CD4-positive, alpha-beta T cell (primary cell): ENCODE results near the gene ZNF780A. TPM values are rescaled to one million over a fixed set of nuclear protein-coding genes. Genes with fewer than 3 reads are reported as not detected.

Experiments
- ATAC-seq: fragments of 200-7000 bp; cut with Tn5 transposase; one replicate; pipeline ENCODE4 v1.10.0; 2022; ENCODE audit warnings: mild to moderate bottlenecking; ENCODE audit not compliant: poor library complexity
- CTCF ChIA-PET: fragments of 350-600 bp; sonication (Branson Sonifier 250); formaldehyde crosslinking; loops from one replicate; lab custom pipeline; 2021; ENCODE audit warnings: antibody characterized with exemption, inconsistent platforms; lab: Charles Lee
- POLR2A ChIA-PET: fragments of 350-600 bp; sonication (Branson Sonifier 250); formaldehyde crosslinking; loops from one replicate; lab custom pipeline; 2021; ENCODE audit warnings: antibody characterized with exemption, inconsistent platforms; lab: Charles Lee
- DNase-seq, 14 experiments: peaks; one replicate each; pipeline ENCODE4 v3.0.0-alpha.2; 2013 to 2020; ENCODE audit warnings: mixed read lengths in 2 of 14
- H3K27ac ChIP-seq, 2 donors: one replicate each; pipeline versions ENCODE4 v1.5.1 to v1.7.0; 2013; ENCODE audit warnings: low read length in 2 of 2, low read depth in 1 of 2, mild to moderate bottlenecking in 1 of 2
- H3K27me3 ChIP-seq, 2 experiments: 1 replicate in 1 of 2; 2 replicates in 1 of 2; pipeline versions ENCODE4 v1.6.1 to v1.7.0; 2013; ENCODE audit warnings: low read length in 2 of 2, control low read depth in 1 of 2, mild to moderate bottlenecking in 1 of 2, moderate library complexity in 1 of 2; ENCODE audit not compliant: insufficient read depth in 2 of 2, control insufficient read depth in 1 of 2
- H3K36me3 ChIP-seq: one replicate; pipeline ENCODE4 v1.6.1; 2013; ENCODE audit warnings: low read length, control low read depth; ENCODE audit not compliant: insufficient read depth
- H3K4me1 ChIP-seq: one replicate; pipeline ENCODE4 v1.6.1; 2013; ENCODE audit warnings: low read length, control low read depth; ENCODE audit not compliant: insufficient read depth
- H3K4me3 ChIP-seq: one replicate; pipeline ENCODE4 v1.5.1; 2013; ENCODE audit warnings: mild to moderate bottlenecking, low read length, moderate library complexity
- H3K9me3 ChIP-seq, 2 experiments: 1 replicate in 1 of 2; 2 replicates in 1 of 2; pipeline versions ENCODE4 v1.6.1 to v1.7.0; 2013; ENCODE audit warnings: low read length in 2 of 2, mild to moderate bottlenecking in 2 of 2, control low read depth in 1 of 2, moderate library complexity in 1 of 2; ENCODE audit not compliant: control insufficient read depth in 1 of 2, insufficient read depth in 1 of 2
- H3K27ac Mint-ChIP-seq: one replicate; pipeline ENCODE4 v1.8.0; 2020; ENCODE audit warnings: mixed read lengths
- H3K27me3 Mint-ChIP-seq: one replicate; pipeline ENCODE4 v1.8.0; 2021; ENCODE audit warnings: mixed read lengths
- H3K36me3 Mint-ChIP-seq: one replicate; pipeline ENCODE4 v1.8.0; 2021; ENCODE audit warnings: low read depth, mixed read lengths
- H3K4me1 Mint-ChIP-seq: one replicate; pipeline ENCODE4 v1.8.0; 2021; ENCODE audit warnings: low read depth, mixed read lengths
- H3K4me3 Mint-ChIP-seq: one replicate; pipeline ENCODE4 v1.8.0; 2020; ENCODE audit warnings: mild to moderate bottlenecking, mixed read lengths
- H3K9me3 Mint-ChIP-seq: one replicate; pipeline ENCODE4 v1.8.0; 2020; ENCODE audit warnings: mixed read lengths
- CTCF ChIP-seq: fragments of 200-600 bp; IDR thresholded peaks from one replicate; pipeline ENCODE4 v1.8.0; 2022; ENCODE audit warnings: antibody characterized with exemption, mild to moderate bottlenecking
- intact Hi-C, 2 experiments: fragments of 100-400 bp; cut with DNase I in 1 of 2; cut with micrococcal nuclease in 1 of 2; formaldehyde crosslinking; loops; one replicate each; pipeline versions ENCODE4 v1.15.1 to v1.9.0; 2023 to 2025; cut with DNase I, micrococcal nuclease
- polyA plus RNA-seq, 2 donors: library from polyadenylated mRNA; unstranded; fragments of 120-200 nt; gene quantifications; one replicate each; pipeline ENCODE4 v1.2.1, GENCODE V29; 2013
- total RNA-seq, 174 experiments: library from RNA in 2 of 174; stranded (reverse) in 2 of 174; gene quantifications; one replicate each; pipeline ENCODE4 v1.2.3 and lab custom pipeline; 2021 to 2026

Gene ZNF780A
- 10 to 100 TPM in 1 of 2 experiments, 1 to 10 TPM in 1; 9.7 to 10.6 TPM for total RNA-seq
- polyA plus RNA-seq (2013, experiment 1 of 2) = 16.8 TPM
- polyA plus RNA-seq (2013, experiment 2 of 2) = 15.8 TPM
- 13.6 to 104 (median 37.5) reads per million in 172 experiments for total RNA-seq (lab: John Stamatoyannopoulos, UW)

GRCh38 chr19:40090241-40091204 is at the start of gene ZNF780A:
Gene ZNF780A, minus strand, starts transcription at chr19:40090943. Its CDS starts 6,190 bp downstream, at chr19:40084753.
- DNase-seq = peak; percentile 61 to 86 (median 72)
- no peaks in the 10 kb centered on the region for H3K9me3 Mint-ChIP-seq
- peaks cover 10% of the 10 kb centered on the region for H3K27me3 Mint-ChIP-seq
- ATAC-seq = peak; percentile 96
- peak within 1 kb of the TSS; percentile 89 to 91 for H3K27ac ChIP-seq
- H3K27me3 ChIP-seq = peaks cover 5 to 7% of the 10 kb centered on the region in 2 experiments
- POLR2A ChIA-PET = interaction anchor here (0.6 to 2.7 kb wide), 17 partner anchors 9 to 1173 kb away, joined by 3 to 23 read pairs (median 4); partner anchors contain the start of genes AKT2, DYRK1B, PSMC4 and ZNF546
- no peaks in the 10 kb centered on the region for H3K36me3 ChIP-seq
- intact Hi-C loops = loop anchor here (5.0 kb wide), 3 partner anchors 33 to 102 kb away; partner anchors contain the start of genes MAP3K10 (in 1 of the 2), ZNF546 (in 1 of the 2) and ZNF780B (in 1 of the 2)
- H3K4me3 Mint-ChIP-seq = peak within 1 kb of the TSS; percentile 100
- peaks cover 0 to 6% of the 10 kb centered on the region in 2 experiments for H3K9me3 ChIP-seq
- peak within 1 kb of the TSS; percentile 81 for H3K4me3 ChIP-seq
- peaks cover 6% of the 10 kb centered on the region for H3K4me1 ChIP-seq
- H3K4me1 Mint-ChIP-seq = peaks cover 47% of the 10 kb centered on the region
- peaks cover 35% of the 10 kb centered on the region for H3K36me3 Mint-ChIP-seq
- TF ChIP-seq CTCF = no peak
- CTCF ChIA-PET = interaction anchor here (0.8 to 3.0 kb wide), 3 partner anchors 54 to 120 kb away, joined by 3 to 17 read pairs (median 3); partner anchors contain the start of genes PSMC4 and ZNF546
- H3K27ac Mint-ChIP-seq = peak within 1 kb of the TSS; percentile 99

DNA sequence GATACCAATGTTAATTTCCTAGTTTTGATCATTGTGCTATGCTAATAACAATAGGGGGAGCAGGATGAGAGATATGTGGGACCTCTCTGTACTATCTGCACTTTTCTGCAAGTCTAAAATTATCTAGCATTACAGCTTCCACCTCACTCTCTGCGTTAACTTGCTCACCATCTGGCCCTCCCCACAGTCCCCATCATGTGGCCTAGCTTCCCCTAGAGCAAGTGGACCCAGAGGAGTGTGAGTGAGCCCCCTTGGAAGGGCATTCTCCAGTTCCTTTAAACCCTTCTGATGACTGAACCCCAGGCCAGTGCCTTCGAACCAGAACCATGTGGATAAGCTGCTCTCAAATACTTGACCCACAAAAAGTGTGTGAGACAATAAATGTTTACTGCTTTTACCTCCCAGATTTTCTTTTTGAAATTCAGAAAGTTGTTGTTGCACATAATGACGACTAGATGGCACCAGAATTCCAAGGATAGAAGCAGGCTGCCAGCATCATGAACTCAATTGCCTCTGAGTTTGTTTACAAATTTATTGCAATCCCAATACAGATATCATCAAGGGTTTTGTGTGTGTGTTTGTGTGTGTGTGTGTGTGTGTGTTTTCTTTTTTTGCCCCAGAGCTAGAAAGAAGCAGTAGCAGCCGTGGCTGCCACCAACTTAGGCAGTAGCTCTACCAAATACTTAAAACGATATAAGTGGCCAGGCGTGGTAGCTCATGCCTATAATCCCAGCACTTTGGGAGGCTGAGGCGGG is 49.0 kb upstream of the ZNF780A start:
- no peaks in the 10 kb centered on the region for H3K36me3 Mint-ChIP-seq
- POLR2A ChIA-PET = interaction anchor here (1.2 kb wide), 1 partner anchor 80 kb away, joined by 4 read pairs; no protein-coding TSS in a partner anchor
- CTCF ChIA-PET = interaction anchor here (0.7 to 2.4 kb wide), 5 partner anchors 15 to 495 kb away, joined by 3 to 14 read pairs (median 4); no protein-coding TSS in a partner anchor
- Histone ChIP-seq H3K36me3 (no peaks in the 10 kb centered on the region), H3K4me1 (peaks cover 18% of the 10 kb centered on the region), H3K27ac (no peak overlapping the region), H3K27me3 (no peaks in the 10 kb centered on the region), H3K4me3 (no peak overlapping the region), H3K9me3 (no peaks in the 10 kb centered on the region)
- peaks cover 26% of the 10 kb centered on the region for H3K4me1 Mint-ChIP-seq
- H3K27me3 Mint-ChIP-seq = peaks cover 15% of the 10 kb centered on the region
- TF ChIP-seq CTCF = peak; percentile 85
- no peaks in the 10 kb centered on the region for H3K9me3 Mint-ChIP-seq
- intact Hi-C loops = loop anchor here (1.0 to 10.0 kb wide), 6 partner anchors 25 to 495 kb away; no protein-coding TSS in a partner anchor
- peak in 5 of 14 experiments; percentile 5 to 79 (median 65) for DNase-seq
- no peak for ATAC-seq
- no peak overlapping the region for H3K4me3 Mint-ChIP-seq
- H3K27ac Mint-ChIP-seq = no peak overlapping the region
